ENCODE data around the gene BCR.

The BCR gene

GRCh38 chr22:23199159-23199558, 18.9 kb downstream of the BCR start:
- no peak for DNase-seq (ENCODE audit: low read depth in 2 of 2)

- DNase-seq (ENCODE audit: low read depth in 2 of 2), result no peak
Measured at GRCh38 chr22:23200898-23201297, 20.6 kb downstream of the BCR start.

- DNase-seq (ENCODE audit: low read depth in 2 of 2), result no peak
Measured at GRCh38 chr22:23202812-23203451, 22.6 kb downstream of the BCR start.

GRCh38 chr22:23203452-23204124, 23.3 kb downstream of the BCR start:
- no peak for DNase-seq (ENCODE audit: low read depth in 2 of 2)

GRCh38 chr22:23204125-23204488, 23.8 kb downstream of the BCR start:
- DNase-seq (ENCODE audit: low read depth in 2 of 2), result no peak

GRCh38 chr22:23204541-23205157, 24.3 kb downstream of the BCR start:
- no peak for DNase-seq (ENCODE audit: low read depth in 2 of 2)

- no peak for DNase-seq (ENCODE audit: low read depth in 2 of 2)
Measured at GRCh38 chr22:23205339-23206049, 25.2 kb downstream of the BCR start.

- DNase-seq (ENCODE audit: low read depth in 2 of 2), result no peak
Measured at GRCh38 chr22:23206915-23207314, 26.6 kb downstream of the BCR start.

GRCh38 chr22:23207729-23208393, 27.6 kb downstream of the BCR start:
- no peak for DNase-seq (ENCODE audit: low read depth in 2 of 2)

GRCh38 chr22:23210428-23211170, 30.3 kb downstream of the BCR start:
- no peak for DNase-seq (ENCODE audit: low read depth in 2 of 2)

- no peak for DNase-seq (ENCODE audit: low read depth in 2 of 2)
Measured at GRCh38 chr22:23211622-23212021, 31.3 kb downstream of the BCR start.

GRCh38 chr22:23212061-23213021, 32.0 kb downstream of the BCR start:
- no peak for DNase-seq (ENCODE audit: low read depth in 2 of 2)

- DNase-seq (ENCODE audit: low read depth in 2 of 2), result no peak
Measured at GRCh38 chr22:23213022-23213555, 32.8 kb downstream of the BCR start.

- DNase-seq (ENCODE audit: low read depth in 2 of 2), result no peak
Measured at GRCh38 chr22:23213581-23214334, 33.4 kb downstream of the BCR start.

- no peak for DNase-seq (ENCODE audit: low read depth in 2 of 2)
Measured at GRCh38 chr22:23214398-23214797, 34.1 kb downstream of the BCR start.

GRCh38 chr22:23215294-23216241, 35.3 kb downstream of the BCR start:
- no peak for DNase-seq (ENCODE audit: low read depth in 2 of 2)

GRCh38 chr22:23216461-23217170, 36.3 kb downstream of the BCR start:
- DNase-seq (ENCODE audit: low read depth in 2 of 2), result no peak
